GM19467 (cell line): ENCODE results near the gene LMNB1.
"Not testable (repeated sequence)": the region's sequence is repeated elsewhere in the genome, so short reads cannot be mapped to it uniquely, and the experiment has no call there.

Experiments
- ATAC-seq: cut with Tn5 transposase; IDR thresholded peaks from one replicate; pipeline ENCODE4 v1.9.1; 2021; ENCODE audit warnings: mild to moderate bottlenecking, moderate library complexity; ENCODE audit not compliant: unreplicated experiment

The LMNB1 gene

GRCh38 chr5:126777975-126778674 lies 1.2 kb downstream of the LMNB1 start:
- ATAC-seq = peak; percentile 66

- no peak for ATAC-seq
These were observed 1.9 kb downstream of the LMNB1 start for GRCh38 chr5:126778675-126779403.

DNA sequence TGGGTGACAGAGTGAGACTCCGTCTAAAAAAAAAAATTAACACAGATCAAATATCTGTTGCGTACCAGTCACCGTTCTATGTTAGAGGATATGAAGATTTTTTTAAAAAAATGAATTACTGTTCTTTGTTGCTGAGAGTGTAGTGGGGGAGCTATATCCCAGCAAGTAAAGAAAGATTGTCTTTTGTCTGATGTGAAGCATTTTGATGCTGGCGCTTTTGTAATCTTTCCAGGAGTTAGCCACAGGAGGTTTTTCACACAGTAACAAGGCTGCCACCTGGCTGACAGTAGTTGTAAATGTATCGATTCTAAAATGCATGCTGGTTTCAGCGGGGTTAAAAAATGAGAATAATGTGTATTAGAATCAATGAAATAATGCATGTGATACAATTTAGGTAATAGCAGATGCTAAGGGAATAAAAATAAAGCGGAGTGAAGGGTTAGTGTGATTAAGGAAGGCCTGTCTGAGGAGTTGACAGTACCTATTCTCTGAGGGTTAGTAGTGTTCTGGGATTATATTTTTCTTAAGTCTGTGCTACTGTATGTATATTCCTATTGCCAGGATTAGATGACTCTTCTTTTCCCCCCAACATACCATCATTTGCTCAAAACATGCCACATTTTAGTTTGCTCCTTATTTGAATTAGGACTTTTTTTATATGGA lies 3.4 kb downstream of the LMNB1 start:
- no peak for ATAC-seq

- not testable (repeated sequence) for ATAC-seq
These were observed 11.5 kb downstream of the LMNB1 start for GRCh38 chr5:126788409-126788808.

DNA sequence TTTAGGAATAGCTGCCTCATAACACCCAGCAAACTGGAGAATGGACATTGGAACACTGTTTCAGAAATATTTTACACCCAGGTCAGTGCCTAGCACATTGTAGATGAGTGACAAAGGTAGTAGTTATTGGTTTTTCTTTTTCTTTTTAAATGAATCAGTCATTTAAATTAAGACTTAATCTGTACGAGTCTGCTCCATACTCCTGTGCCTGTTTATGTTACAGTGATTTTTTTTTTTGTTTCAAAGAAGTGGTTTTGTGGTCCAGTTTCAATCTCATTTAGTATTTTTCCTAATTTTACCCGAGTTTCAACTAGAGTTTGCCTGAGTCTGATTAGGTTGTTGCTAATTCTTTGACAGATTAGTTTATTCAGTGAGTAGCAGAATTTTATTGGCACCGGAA lies 16.2 kb downstream of the LMNB1 start:
- ATAC-seq = no peak

DNA sequence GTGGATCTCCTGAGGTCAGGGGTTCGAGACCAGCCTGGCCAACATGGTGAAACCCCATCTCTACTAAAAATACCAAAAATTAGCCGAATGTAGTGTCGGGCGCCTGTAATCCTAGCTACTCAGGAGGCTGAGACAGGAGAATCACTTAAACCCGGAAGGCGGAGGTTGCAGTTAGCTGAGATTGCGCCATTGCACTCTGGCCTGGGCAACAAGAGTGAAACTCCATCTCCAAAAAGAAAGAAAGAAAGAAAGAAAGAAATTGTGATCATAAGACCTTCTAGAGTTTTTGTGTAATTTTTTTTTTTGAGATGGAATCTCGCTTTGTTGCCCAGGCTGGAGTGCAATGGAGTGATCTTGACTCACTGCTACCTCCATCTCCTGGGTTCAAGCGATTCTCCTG lies 16.7 kb downstream of the LMNB1 start:
- ATAC-seq = not testable (repeated sequence)

GRCh38 chr5:126794157-126794828 lies 17.4 kb downstream of the LMNB1 start:
- ATAC-seq = no peak

DNA sequence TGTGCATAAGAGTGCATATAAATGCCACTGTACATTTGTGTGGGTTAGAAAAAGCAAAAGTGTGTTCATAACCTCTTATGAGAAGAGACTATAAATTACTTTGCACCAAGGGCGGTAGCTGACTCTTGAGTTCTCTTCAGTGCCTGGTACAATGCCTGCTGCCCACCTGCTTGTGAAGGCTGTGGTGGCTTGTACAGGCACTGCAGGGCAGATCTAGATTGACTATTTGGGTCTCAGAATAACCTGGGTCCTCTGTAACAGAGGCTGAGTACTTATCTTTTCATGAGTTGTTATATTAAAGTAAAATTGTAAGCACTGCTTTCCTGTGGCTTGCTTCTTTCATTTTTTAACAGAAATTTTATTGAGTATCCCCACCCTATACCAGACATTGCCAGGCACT lies 22.8 kb downstream of the LMNB1 start:
- no peak for ATAC-seq

- no peak for ATAC-seq
These were observed 24.4 kb downstream of the LMNB1 start for GRCh38 chr5:126801174-126801991.

- ATAC-seq = no peak
These were observed 25.0 kb downstream of the LMNB1 start for GRCh38 chr5:126801992-126802294.

GRCh38 chr5:126805063-126805462 lies 28.1 kb downstream of the LMNB1 start:
- ATAC-seq = no peak

GRCh38 chr5:126808521-126808988 lies 31.6 kb downstream of the LMNB1 start:
- ATAC-seq = no peak

- ATAC-seq = no peak
These were observed 33.0 kb downstream of the LMNB1 start for GRCh38 chr5:126809916-126810315.

DNA sequence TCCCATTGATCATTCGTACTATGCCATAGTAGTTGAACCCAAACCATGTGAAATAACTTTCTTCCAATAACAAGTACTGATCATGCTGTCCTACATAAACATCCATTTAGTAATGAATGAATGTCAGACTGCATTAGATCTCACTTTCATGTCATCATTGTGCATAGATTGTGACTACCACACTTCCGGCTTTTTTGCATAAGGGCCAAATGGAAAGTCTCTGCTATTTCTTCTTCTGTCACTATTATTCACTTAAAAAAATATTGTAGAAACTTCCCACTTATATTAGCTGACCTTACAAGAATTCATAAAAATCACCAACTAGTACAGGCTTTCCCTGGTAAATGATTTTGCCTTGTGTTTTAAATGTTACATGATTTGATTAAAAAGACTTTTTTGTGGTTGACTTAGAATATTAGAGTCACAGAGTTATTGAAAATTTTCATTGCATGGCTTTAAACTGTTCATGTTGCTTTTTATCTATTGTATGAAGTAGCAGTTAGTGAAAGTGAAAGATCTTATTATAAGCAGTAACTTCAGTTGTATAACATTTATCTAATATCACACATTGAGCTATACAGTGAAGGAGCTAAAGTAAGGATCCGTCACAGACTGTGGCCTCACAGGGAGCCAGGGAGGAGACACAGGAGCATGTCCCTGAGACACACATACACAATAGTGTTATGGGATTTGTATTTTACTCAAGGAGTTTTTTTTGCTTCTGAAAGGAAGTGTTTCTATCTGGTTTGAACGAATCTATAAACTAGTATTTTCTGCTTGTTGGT lies 33.9 kb downstream of the LMNB1 start:
- ATAC-seq = no peak

- no peak for ATAC-seq
These were observed 34.7 kb downstream of the LMNB1 start for GRCh38 chr5:126811515-126812198.

DNA sequence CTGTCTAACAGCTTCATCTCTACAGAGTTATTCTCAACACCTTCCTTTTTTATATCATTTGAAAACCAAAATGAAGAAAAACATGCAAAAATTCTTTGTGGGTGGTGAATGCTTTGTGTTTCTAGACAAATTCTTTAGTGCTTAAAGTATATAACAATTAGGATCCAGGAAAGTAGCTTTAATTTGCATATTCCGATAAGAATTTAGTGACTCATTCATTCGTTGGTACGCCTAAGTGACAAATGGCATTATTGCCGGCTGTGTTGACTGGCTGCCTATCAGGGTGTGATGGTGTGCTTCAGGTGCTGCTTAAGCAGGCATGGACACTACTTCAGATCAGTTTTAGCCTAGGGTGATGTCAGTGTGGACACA lies 35.2 kb downstream of the LMNB1 start:
- ATAC-seq = no peak

DNA sequence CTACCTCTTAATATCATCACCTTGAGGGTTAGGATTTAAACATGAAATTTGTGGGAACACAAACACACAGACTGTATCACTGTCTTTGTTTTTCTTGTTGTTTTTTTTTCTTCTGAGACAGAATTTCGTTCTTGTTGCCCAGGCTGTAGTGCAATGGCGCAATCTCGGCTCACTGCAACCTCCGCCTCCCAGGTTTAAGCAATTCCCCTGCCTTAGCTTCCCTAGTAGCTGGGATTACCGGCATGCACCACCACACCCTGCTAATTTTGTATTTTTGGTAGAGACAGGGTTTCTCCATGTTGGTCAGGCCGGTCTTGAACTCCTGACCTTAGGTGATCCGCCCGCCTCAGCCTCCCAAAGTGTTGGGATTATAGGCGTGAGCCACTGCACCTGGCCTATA lies 36.9 kb downstream of the LMNB1 start:
- ATAC-seq = not testable (repeated sequence)

DNA sequence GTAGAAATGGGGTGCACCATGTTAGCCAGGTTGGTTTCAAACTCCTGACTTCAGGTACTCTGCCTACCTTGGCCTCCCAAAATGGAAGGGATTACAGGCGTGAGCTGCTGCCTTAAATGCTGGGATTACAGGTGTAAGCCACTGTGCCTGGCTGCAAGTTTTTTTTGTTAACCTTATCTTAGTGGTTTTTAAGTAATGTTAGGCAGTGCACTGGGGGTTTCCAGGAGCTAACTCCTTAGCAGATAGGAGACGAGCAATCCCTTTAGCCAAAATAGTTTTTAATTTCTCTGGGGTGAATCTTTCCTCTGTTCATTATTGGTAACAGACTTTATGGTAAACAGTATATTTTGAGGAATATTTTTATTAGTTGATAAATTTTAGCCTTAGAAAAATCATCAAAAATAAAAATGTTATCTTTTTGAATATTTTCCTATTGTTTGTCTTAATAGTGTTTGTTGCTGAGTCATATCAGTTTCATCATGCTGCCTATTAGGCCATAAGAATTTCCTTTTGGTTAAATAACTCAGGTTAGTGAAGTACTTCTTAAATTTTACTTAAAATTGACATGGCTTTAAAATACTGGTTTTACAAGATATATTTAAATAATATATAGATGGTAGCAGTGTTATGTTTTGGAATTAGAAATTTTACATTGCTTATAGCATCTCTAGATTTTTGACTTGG lies 37.9 kb downstream of the LMNB1 start:
- no peak for ATAC-seq

- ATAC-seq = no peak
These were observed 39.7 kb downstream of the LMNB1 start for GRCh38 chr5:126816649-126817048.
